B cell (primary cell): Measurements from ENCODE around the gene VPS11.

ENCODE experiments used
- EZH2 ChIP-seq: IDR thresholded peaks from 2 replicates; pipeline ENCODE4 v1.6.1; 2012; ENCODE audit warnings: borderline replicate concordance, low read depth, mild to moderate bottlenecking, moderate library complexity, low read length; ENCODE audit not compliant: insufficient read depth, poor library complexity, severe bottlenecking
- TF ChIP-seq, protein P1 (sequence below): fragments of 200-600 bp; IDR thresholded peaks from one replicate; pipeline ENCODE4 v1.8.0; 2022; ENCODE audit warnings: antibody characterized with exemption, mild to moderate bottlenecking

DNA sequence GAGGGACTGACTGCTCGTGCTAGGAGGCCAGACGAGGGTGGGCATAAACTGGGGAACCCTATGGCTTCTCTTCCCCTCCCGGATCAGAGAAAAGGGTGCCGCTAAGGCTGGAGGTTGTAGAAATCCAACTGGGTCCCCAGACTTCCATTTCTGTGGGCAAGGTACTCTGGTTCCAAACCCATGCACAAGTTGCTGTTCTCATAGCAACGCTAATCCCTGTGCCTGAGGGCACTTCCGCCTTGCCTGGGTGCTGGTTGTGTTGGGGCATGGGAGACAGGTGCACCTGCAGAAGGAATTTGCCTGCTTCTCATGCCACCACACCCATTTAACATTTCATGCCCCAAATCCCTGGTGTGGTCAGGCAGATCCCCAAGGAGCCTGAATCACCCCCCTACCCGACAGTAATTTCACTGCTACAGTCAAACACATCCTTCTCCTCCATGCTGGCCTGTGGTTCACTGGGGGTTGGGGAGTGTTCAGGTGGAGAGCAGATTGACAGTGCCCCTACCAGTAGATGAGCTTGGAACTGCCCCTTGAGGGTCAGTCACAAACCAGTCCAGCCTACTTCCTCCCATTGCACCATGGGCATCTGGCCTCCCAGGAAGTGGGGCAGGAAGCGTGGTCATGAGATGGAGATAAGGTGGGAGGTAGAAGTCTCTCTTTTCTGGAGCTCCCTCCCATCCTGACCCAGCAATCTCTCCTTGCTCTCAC is 40.7 kb downstream of the VPS11 start:
- TF ChIP-seq, protein P1, sequence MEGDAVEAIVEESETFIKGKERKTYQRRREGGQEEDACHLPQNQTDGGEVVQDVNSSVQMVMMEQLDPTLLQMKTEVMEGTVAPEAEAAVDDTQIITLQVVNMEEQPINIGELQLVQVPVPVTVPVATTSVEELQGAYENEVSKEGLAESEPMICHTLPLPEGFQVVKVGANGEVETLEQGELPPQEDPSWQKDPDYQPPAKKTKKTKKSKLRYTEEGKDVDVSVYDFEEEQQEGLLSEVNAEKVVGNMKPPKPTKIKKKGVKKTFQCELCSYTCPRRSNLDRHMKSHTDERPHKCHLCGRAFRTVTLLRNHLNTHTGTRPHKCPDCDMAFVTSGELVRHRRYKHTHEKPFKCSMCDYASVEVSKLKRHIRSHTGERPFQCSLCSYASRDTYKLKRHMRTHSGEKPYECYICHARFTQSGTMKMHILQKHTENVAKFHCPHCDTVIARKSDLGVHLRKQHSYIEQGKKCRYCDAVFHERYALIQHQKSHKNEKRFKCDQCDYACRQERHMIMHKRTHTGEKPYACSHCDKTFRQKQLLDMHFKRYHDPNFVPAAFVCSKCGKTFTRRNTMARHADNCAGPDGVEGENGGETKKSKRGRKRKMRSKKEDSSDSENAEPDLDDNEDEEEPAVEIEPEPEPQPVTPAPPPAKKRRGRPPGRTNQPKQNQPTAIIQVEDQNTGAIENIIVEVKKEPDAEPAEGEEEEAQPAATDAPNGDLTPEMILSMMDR, result no peak
- TF ChIP-seq EZH2, result no peak
